ENCODE data around the gene DARS1.

DNA sequence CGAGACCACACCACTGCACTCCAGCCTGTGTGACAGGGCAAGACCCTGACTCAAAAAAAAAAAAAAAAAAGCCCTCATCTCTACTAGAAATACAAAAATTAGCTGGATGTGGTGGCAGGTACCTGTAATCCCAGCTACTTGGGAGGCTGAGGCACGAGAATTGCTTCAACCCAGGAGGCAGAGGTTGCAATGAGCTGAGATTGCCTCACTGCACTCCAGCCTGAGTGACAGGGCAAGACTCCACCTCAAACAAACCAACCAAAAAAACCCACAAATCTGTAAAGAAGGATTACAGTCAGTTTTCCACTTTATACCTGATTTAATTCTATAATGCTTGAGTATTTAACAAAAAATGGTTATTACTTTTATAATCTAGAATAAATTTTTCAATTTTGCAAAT, 9.7 kb downstream of the DARS1 start:
- TF ChIP-seq, protein P1, sequence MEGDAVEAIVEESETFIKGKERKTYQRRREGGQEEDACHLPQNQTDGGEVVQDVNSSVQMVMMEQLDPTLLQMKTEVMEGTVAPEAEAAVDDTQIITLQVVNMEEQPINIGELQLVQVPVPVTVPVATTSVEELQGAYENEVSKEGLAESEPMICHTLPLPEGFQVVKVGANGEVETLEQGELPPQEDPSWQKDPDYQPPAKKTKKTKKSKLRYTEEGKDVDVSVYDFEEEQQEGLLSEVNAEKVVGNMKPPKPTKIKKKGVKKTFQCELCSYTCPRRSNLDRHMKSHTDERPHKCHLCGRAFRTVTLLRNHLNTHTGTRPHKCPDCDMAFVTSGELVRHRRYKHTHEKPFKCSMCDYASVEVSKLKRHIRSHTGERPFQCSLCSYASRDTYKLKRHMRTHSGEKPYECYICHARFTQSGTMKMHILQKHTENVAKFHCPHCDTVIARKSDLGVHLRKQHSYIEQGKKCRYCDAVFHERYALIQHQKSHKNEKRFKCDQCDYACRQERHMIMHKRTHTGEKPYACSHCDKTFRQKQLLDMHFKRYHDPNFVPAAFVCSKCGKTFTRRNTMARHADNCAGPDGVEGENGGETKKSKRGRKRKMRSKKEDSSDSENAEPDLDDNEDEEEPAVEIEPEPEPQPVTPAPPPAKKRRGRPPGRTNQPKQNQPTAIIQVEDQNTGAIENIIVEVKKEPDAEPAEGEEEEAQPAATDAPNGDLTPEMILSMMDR (IDR thresholded peaks at IDR 0.05) = no peak
- no peak for TF ChIP-seq SIN3A (IDR thresholded peaks at IDR 0.05; ENCODE audit: borderline replicate concordance, insufficient read depth, low read depth, low read length)
- TF ChIP-seq, protein P2, sequence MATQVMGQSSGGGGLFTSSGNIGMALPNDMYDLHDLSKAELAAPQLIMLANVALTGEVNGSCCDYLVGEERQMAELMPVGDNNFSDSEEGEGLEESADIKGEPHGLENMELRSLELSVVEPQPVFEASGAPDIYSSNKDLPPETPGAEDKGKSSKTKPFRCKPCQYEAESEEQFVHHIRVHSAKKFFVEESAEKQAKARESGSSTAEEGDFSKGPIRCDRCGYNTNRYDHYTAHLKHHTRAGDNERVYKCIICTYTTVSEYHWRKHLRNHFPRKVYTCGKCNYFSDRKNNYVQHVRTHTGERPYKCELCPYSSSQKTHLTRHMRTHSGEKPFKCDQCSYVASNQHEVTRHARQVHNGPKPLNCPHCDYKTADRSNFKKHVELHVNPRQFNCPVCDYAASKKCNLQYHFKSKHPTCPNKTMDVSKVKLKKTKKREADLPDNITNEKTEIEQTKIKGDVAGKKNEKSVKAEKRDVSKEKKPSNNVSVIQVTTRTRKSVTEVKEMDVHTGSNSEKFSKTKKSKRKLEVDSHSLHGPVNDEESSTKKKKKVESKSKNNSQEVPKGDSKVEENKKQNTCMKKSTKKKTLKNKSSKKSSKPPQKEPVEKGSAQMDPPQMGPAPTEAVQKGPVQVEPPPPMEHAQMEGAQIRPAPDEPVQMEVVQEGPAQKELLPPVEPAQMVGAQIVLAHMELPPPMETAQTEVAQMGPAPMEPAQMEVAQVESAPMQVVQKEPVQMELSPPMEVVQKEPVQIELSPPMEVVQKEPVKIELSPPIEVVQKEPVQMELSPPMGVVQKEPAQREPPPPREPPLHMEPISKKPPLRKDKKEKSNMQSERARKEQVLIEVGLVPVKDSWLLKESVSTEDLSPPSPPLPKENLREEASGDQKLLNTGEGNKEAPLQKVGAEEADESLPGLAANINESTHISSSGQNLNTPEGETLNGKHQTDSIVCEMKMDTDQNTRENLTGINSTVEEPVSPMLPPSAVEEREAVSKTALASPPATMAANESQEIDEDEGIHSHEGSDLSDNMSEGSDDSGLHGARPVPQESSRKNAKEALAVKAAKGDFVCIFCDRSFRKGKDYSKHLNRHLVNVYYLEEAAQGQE (IDR thresholded peaks at IDR 0.05; ENCODE audit: insufficient read depth in 1 of 2, low read depth in 2 of 2, low read length in 1 of 2) = no peak
